IMR-90 (cell line): Measurements from ENCODE around the gene DMD. TPM values are rescaled to one million over a fixed set of nuclear protein-coding genes. Genes with fewer than 3 reads are reported as not detected.

Experiments used
- ATAC-seq: fragments of 200-7000 bp; cut with Tn5 transposase; 2 replicates; pipeline ENCODE4 v1.9.1; 2020; ENCODE audit warnings: low read depth, mild to moderate bottlenecking, moderate library complexity
- BruUV-seq: library from RNA; stranded (reverse); fragments of 400-500 nt; replicated peaks from 2 replicates; lab custom pipeline; 2021; lab: Mats Ljungman, UMichigan
- CTCF ChIA-PET: fragments of 300-600 bp; formaldehyde crosslinking; extraction: SDS; loops from one replicate; lab custom pipeline; 2021; ENCODE audit warnings: antibody characterized with exemption; lab: Yijun Ruan, JAX
- POLR2A ChIA-PET: fragments of 300-600 bp; sonication (Branson Sonifier 250); formaldehyde crosslinking; loops from one replicate; lab custom pipeline; 2022; ENCODE audit warnings: antibody characterized with exemption; ENCODE audit not compliant: unreplicated experiment; lab: Charles Lee
- DNase-seq: peaks from one replicate; pipeline ENCODE4 v3.0.0; 2013
- H2AFZ ChIP-seq: replicated peaks from 2 replicates; pipeline ENCODE3; 2013; ENCODE audit warnings: low read length, mild to moderate bottlenecking; ENCODE audit not compliant: poor library complexity
- H2AK5ac ChIP-seq: 2 replicates; pipeline ENCODE4 v1.6.1; 2013; ENCODE audit warnings: low read depth, low read length, inconsistent platforms
- H2AK9ac ChIP-seq: replicated peaks from 2 replicates; pipeline ENCODE3; 2013; ENCODE audit warnings: mild to moderate bottlenecking, low read depth, low read length, moderate library complexity; ENCODE audit not compliant: poor library complexity
- H2BK120ac ChIP-seq: 2 replicates; pipeline ENCODE4 v1.6.1; 2013; ENCODE audit warnings: low read depth, low read length, inconsistent platforms
- H2BK15ac ChIP-seq: 3 replicates; pipeline ENCODE4 v1.6.1; 2013; ENCODE audit warnings: low read depth, low read length, inconsistent platforms
- H2BK20ac ChIP-seq: 2 replicates; pipeline ENCODE4 v1.6.1; 2013; ENCODE audit warnings: low read depth, mild to moderate bottlenecking, inconsistent platforms, low read length, moderate library complexity
- H2BK5ac ChIP-seq: 2 replicates; pipeline ENCODE4 v1.6.1; 2013; ENCODE audit warnings: mild to moderate bottlenecking, low read depth, low read length, inconsistent platforms; ENCODE audit not compliant: poor library complexity, severe bottlenecking
- H3K14ac ChIP-seq: replicated peaks from 2 replicates; pipeline ENCODE4 v1.6.1; 2013; ENCODE audit warnings: low read depth, low read length, inconsistent platforms
- H3K18ac ChIP-seq: 2 replicates; pipeline ENCODE4 v1.6.1; 2013; ENCODE audit warnings: low read depth, low read length, control low read depth
- H3K23ac ChIP-seq: 2 replicates; pipeline ENCODE4 v1.6.1; 2013; ENCODE audit warnings: low read depth, low read length, inconsistent platforms
- H3K27ac ChIP-seq: 2 replicates; pipeline ENCODE4 v1.5.1; 2013; ENCODE audit warnings: mild to moderate bottlenecking, control low read depth, low read length; ENCODE audit not compliant: insufficient read depth
- H3K27me3 ChIP-seq: 2 replicates; pipeline ENCODE4 v1.6.1; 2013; ENCODE audit warnings: low read length; ENCODE audit not compliant: control insufficient read depth, insufficient read depth
- H3K36me3 ChIP-seq: 2 replicates; pipeline ENCODE4 v1.6.1; 2013; ENCODE audit warnings: low read length, mixed read lengths; ENCODE audit not compliant: control insufficient read depth, insufficient read depth
- H3K4ac ChIP-seq: 2 replicates; pipeline ENCODE4 v1.6.1; 2013; ENCODE audit warnings: low read depth, low read length, inconsistent platforms
- H3K4me1 ChIP-seq: 2 replicates; pipeline ENCODE4 v1.6.1; 2013; ENCODE audit warnings: low read length, mixed read lengths; ENCODE audit not compliant: control insufficient read depth, insufficient read depth
- H3K4me2 ChIP-seq: 2 replicates; pipeline ENCODE4 v1.6.1; 2013; ENCODE audit warnings: low read depth, mild to moderate bottlenecking, control low read depth, low read length, moderate library complexity
- H3K4me3 ChIP-seq: 2 replicates; pipeline ENCODE4 v1.5.1; 2013; ENCODE audit warnings: low read depth, mild to moderate bottlenecking, control low read depth, low read length, moderate library complexity; ENCODE audit not compliant: insufficient read depth
- H3K56ac ChIP-seq: 2 replicates; pipeline ENCODE4 v1.6.1; 2013; ENCODE audit warnings: low read length, inconsistent platforms; ENCODE audit not compliant: insufficient read depth; ENCODE audit errors: extremely low read depth
- H3K79me1 ChIP-seq, 2 experiments: 2 replicates each; pipeline ENCODE4 v1.6.1; 2013; ENCODE audit warnings: low read length in 2 of 2, inconsistent platforms in 1 of 2, low read depth in 1 of 2
- H3K9ac ChIP-seq: 2 replicates; pipeline ENCODE4 v1.6.1; 2013; ENCODE audit warnings: low read depth, low read length, control low read depth
- H3K9me1 ChIP-seq: 2 replicates; pipeline ENCODE4 v1.6.1; 2013; ENCODE audit warnings: low read length, inconsistent platforms; ENCODE audit not compliant: insufficient read depth
- H3K9me3 ChIP-seq: 2 replicates; pipeline ENCODE4 v1.6.1; 2013; ENCODE audit warnings: low read length; ENCODE audit not compliant: control insufficient read depth, insufficient read depth
- H4K20me1 ChIP-seq: 2 replicates; pipeline ENCODE4 v1.6.1; 2013; ENCODE audit warnings: low read length, inconsistent platforms; ENCODE audit not compliant: insufficient read depth
- H4K5ac ChIP-seq: 2 replicates; pipeline ENCODE4 v1.6.1; 2013; ENCODE audit warnings: mild to moderate bottlenecking, low read depth, low read length, control low read depth
- H4K8ac ChIP-seq, 2 experiments: 2 replicates each; pipeline ENCODE4 v1.6.1; 2013; ENCODE audit warnings: low read depth in 2 of 2, low read length in 2 of 2, control low read depth in 1 of 2, inconsistent platforms in 1 of 2
- H4K91ac ChIP-seq: 2 replicates; pipeline ENCODE4 v1.6.1; 2013; ENCODE audit warnings: low read depth, low read length, inconsistent platforms; ENCODE audit not compliant: insufficient read depth
- BHLHE40 ChIP-seq: fragments of 150-350 bp; IDR thresholded peaks from 2 replicates; pipeline ENCODE4 v1.6.1; 2016; ENCODE audit warnings: mild to moderate bottlenecking, low read depth, low read length
- CEBPB ChIP-seq: IDR thresholded peaks from 2 replicates; pipeline ENCODE4 v1.6.1; 2012; ENCODE audit warnings: low read depth, low read length, improper control_type of control experiment
- CHD1 ChIP-seq: IDR thresholded peaks from 2 replicates; pipeline ENCODE4 v1.6.1; 2012; ENCODE audit warnings: low read depth, low read length, improper control_type of control experiment
- ELK1 ChIP-seq: fragments of 150-350 bp; IDR thresholded peaks from 2 replicates; pipeline ENCODE4 v1.6.1; 2016; ENCODE audit warnings: low read depth, mild to moderate bottlenecking, low read length, moderate library complexity, borderline replicate concordance
- FOS ChIP-seq: fragments of 150-350 bp; IDR thresholded peaks from 2 replicates; pipeline ENCODE4 v1.6.1; 2016; ENCODE audit warnings: low read depth, low read length
- MAFK ChIP-seq: IDR thresholded peaks from 2 replicates; pipeline ENCODE4 v1.6.1; 2012; ENCODE audit warnings: low read depth, low read length, improper control_type of control experiment
- MAZ ChIP-seq: IDR thresholded peaks from 2 replicates; pipeline ENCODE4 v1.6.1; 2012; ENCODE audit warnings: low read depth, mild to moderate bottlenecking, low read length, improper control_type of control experiment, moderate library complexity, borderline replicate concordance
- MXI1 ChIP-seq: IDR thresholded peaks from 2 replicates; pipeline ENCODE4 v1.6.1; 2012; ENCODE audit warnings: low read depth, mild to moderate bottlenecking, low read length, moderate library complexity, borderline replicate concordance
- NFE2L2 ChIP-seq: fragments of 150-350 bp; IDR thresholded peaks from 2 replicates; pipeline ENCODE4 v1.6.1; 2016; ENCODE audit warnings: low read depth, mild to moderate bottlenecking, low read length
- RCOR1 ChIP-seq: IDR thresholded peaks from 2 replicates; pipeline ENCODE4 v1.6.1; 2012; ENCODE audit warnings: mild to moderate bottlenecking, low read length, improper control_type of control experiment; ENCODE audit not compliant: insufficient replicate concordance
- RFX5 ChIP-seq: IDR thresholded peaks from 2 replicates; pipeline ENCODE4 v1.8.0; 2012; ENCODE audit warnings: low read depth, mild to moderate bottlenecking, low read length, moderate library complexity
- SMC3 ChIP-seq: fragments of 150-350 bp; IDR thresholded peaks from 2 replicates; pipeline ENCODE4 v1.6.1; 2016; ENCODE audit warnings: low read depth, mild to moderate bottlenecking, antibody characterized with exemption, low read length, moderate library complexity
- WGBS, 2 experiments: methylation state at CpG; one replicate each; pipeline versions ENCODE4 v1.1.5 to v1.1.7; 2013; ENCODE audit warnings: missing lambda C conversion rate in 2 of 2; ENCODE audit not compliant: insufficient read length in 1 of 2; ENCODE audit errors: extremely low coverage in 2 of 2; 5-methylcytosine and 5-hydroxymethylcytosine counted together
- dilution Hi-C: fragments of 300-500 bp; cut with HindIII; formaldehyde crosslinking; loops from one replicate; pipeline ENCODE4 v1.14.3; 2018; ENCODE audit warnings: low sequenced_read_pairs; ENCODE audit not compliant: unreplicated experiment
- in situ Hi-C: fragments of 300-500 bp; cut with MboI; formaldehyde crosslinking; loops from 3 replicates; pipeline ENCODE4 v1.14.3; 2019; ENCODE audit warnings: low sequenced_read_pairs, inconsistent platforms, mixed read lengths
- intact Hi-C: fragments of 100-400 bp; cut with micrococcal nuclease; formaldehyde crosslinking; loops from 2 replicates; pipeline ENCODE4 v1.10.0; 2022
- polyA plus RNA-seq, 3 experiments: library from polyadenylated mRNA; depleted of rRNA; stranded (reverse); fragments of >200 nt; gene quantifications; 2 replicates each; pipeline ENCODE4 v1.2.3, GENCODE V29; 2012; ENCODE audit warnings: low replicate concordance in 1 of 3
- total RNA-seq: library from RNA; depleted of rRNA; stranded (reverse); fragments of >200 nt; gene quantifications from 2 replicates; pipeline ENCODE4 v1.2.3, GENCODE V29; 2012

DMD gene
- total and polyA plus RNA-seq, 2 of the 4 experiments (the other 2 are of a cell fraction) = 6.6 to 11.8 TPM

- no peak overlapping the region for H3K9ac ChIP-seq
- H3K18ac ChIP-seq = no peak overlapping the region
- WGBS, 2 experiments = no CpG with 5 or more reads among the region's 1 CpG
- H4K91ac ChIP-seq = no peak overlapping the region
- ATAC-seq (no peak), DNase-seq (no peak)
- H3K27ac ChIP-seq = no peak overlapping the region
- in situ Hi-C loops = no loop called here
- H3K4me3 ChIP-seq = no peak overlapping the region
- CTCF ChIA-PET = no interaction called here
- BruUV-seq = no TSS peak
- no peak overlapping the region for H3K23ac ChIP-seq
- no peaks in the 10 kb centered on the region for H3K9me1 ChIP-seq
- H3K36me3 ChIP-seq = no peaks in the 10 kb centered on the region
- no peaks in the 10 kb centered on the region for H4K20me1 ChIP-seq
- no peak overlapping the region for H2AK5ac ChIP-seq
- H4K8ac ChIP-seq = no peak overlapping the region
- no peak overlapping the region for H3K14ac ChIP-seq
- no peak overlapping the region for H2AK9ac ChIP-seq
- POLR2A ChIA-PET = no interaction called here
- H2BK15ac ChIP-seq = no peak overlapping the region
- no peak for TF ChIP-seq BHLHE40
- no peak for TF ChIP-seq NFE2L2
- TF ChIP-seq SMC3 = no peak
- no peak for TF ChIP-seq ELK1
- TF ChIP-seq RCOR1 = no peak
- TF ChIP-seq CEBPB = no peak
- TF ChIP-seq RFX5 = no peak
- TF ChIP-seq MAFK = no peak
- no peak for TF ChIP-seq MXI1
- TF ChIP-seq MAZ = no peak
- TF ChIP-seq CHD1 = no peak
- TF ChIP-seq FOS = no peak
- no peak overlapping the region for H2BK120ac ChIP-seq
- H3K56ac ChIP-seq = no peak overlapping the region
- no peak overlapping the region for H2BK5ac ChIP-seq
- H3K4me2 ChIP-seq = no peak overlapping the region
- H2BK20ac ChIP-seq = no peak overlapping the region
- H4K5ac ChIP-seq = no peak overlapping the region
- dilution Hi-C loops = no loop called here
- no peaks in the 10 kb centered on the region for H3K27me3 ChIP-seq
- no peaks in the 10 kb centered on the region for H3K4me1 ChIP-seq
- no peaks in the 10 kb centered on the region for H3K9me3 ChIP-seq
- H2AFZ ChIP-seq = no peak overlapping the region
- intact Hi-C loops = no loop called here
- H3K4ac ChIP-seq = no peak overlapping the region
- no peaks in the 10 kb centered on the region for H3K79me1 ChIP-seq
These were observed 2119.5 kb downstream of the DMD start for GRCh38 chrX:31091819-31092218.
